Stimulated activated CD8-positive, alpha-beta memory T cell treated with anti-CD3 and anti-CD28 coated beads, Interleukin-15, amount 100 ng/mL, for 1 hour (primary cell): ENCODE data around the gene LOXHD1.

Source experiments
- DNase-seq: peaks from one replicate; pipeline ENCODE4 v3.0.0-alpha.2; 2020; ENCODE audit warnings: low read depth

Gene LOXHD1

GRCh38 chr18:46478796-46479195, 178.2 kb downstream of the LOXHD1 start:
- no peak for DNase-seq

GRCh38 chr18:46477425-46478011, 179.5 kb downstream of the LOXHD1 start:
- DNase-seq, result no peak

GRCh38 chr18:46475390-46475752, 181.6 kb downstream of the LOXHD1 start:
- no peak for DNase-seq

GRCh38 chr18:46474487-46475389, 182.3 kb downstream of the LOXHD1 start:
- no peak for DNase-seq

GRCh38 chr18:46471809-46472498, 185.1 kb downstream of the LOXHD1 start:
- DNase-seq, result no peak

- DNase-seq, result no peak
These were observed 186.3 kb downstream of the LOXHD1 start for GRCh38 chr18:46470714-46471113.

GRCh38 chr18:46469186-46469915, 187.7 kb downstream of the LOXHD1 start:
- DNase-seq, result no peak

- no peak for DNase-seq
These were observed 188.4 kb downstream of the LOXHD1 start for GRCh38 chr18:46468426-46469180.

- DNase-seq, result no peak
These were observed 190.5 kb downstream of the LOXHD1 start for GRCh38 chr18:46466234-46467160.

GRCh38 chr18:46464926-46465655, 191.9 kb downstream of the LOXHD1 start:
- DNase-seq, result no peak

GRCh38 chr18:46462523-46462922, 194.5 kb downstream of the LOXHD1 start:
- DNase-seq, result no peak

- DNase-seq, result no peak
These were observed 195.0 kb downstream of the LOXHD1 start for GRCh38 chr18:46461993-46462392.

GRCh38 chr18:46460754-46461153, 196.3 kb downstream of the LOXHD1 start:
- no peak for DNase-seq

- no peak for DNase-seq
These were observed 197.1 kb downstream of the LOXHD1 start for GRCh38 chr18:46459789-46460455.

GRCh38 chr18:46458472-46458871, 198.5 kb downstream of the LOXHD1 start:
- DNase-seq, result no peak

- no peak for DNase-seq
These were observed 200.3 kb downstream of the LOXHD1 start for GRCh38 chr18:46456691-46457090.

- no peak for DNase-seq
These were observed 204.2 kb downstream of the LOXHD1 start for GRCh38 chr18:46452820-46453219.

GRCh38 chr18:46449499-46449898, 207.5 kb downstream of the LOXHD1 start:
- DNase-seq, result no peak

GRCh38 chr18:46449033-46449432, 208.0 kb downstream of the LOXHD1 start:
- no peak for DNase-seq
